HEK293T (cell line): ENCODE data around the gene EPM2AIP1.

Source experiments
- CTCF ChIA-PET: fragments of 350-600 bp; formaldehyde crosslinking; extraction: SDS; loops from one replicate; lab custom pipeline; 2021; ENCODE audit warnings: antibody characterized with exemption, inconsistent platforms; lab: Yijun Ruan, JAX
- POLR2A ChIA-PET: fragments of 350-600 bp; formaldehyde crosslinking; extraction: SDS; loops from one replicate; lab custom pipeline; 2020; ENCODE audit warnings: antibody characterized with exemption, inconsistent platforms; lab: Yijun Ruan, JAX
- DNase-seq: peaks from one replicate; pipeline ENCODE4 v3.0.0; 2012; ENCODE audit warnings: mixed read lengths; ENCODE audit errors: extremely low spot score
- ARNT ChIP-seq: fragments of 450-650 bp; IDR thresholded peaks from 2 replicates; pipeline ENCODE4 v1.6.1; 2017; ENCODE audit warnings: mild to moderate bottlenecking
- BHLHE40 ChIP-seq: fragments of 450-650 bp; IDR thresholded peaks from 2 replicates; pipeline ENCODE4 v1.6.1; 2016; ENCODE audit warnings: mild to moderate bottlenecking, moderate library complexity, borderline replicate concordance
- CTBP1 ChIP-seq: fragments of 450-650 bp; IDR thresholded peaks from 2 replicates; pipeline ENCODE4 v1.6.1; 2016; ENCODE audit warnings: borderline replicate concordance
- ELF4 ChIP-seq: fragments of 450-650 bp; IDR thresholded peaks from 2 replicates; pipeline ENCODE4 v1.6.1; 2017; ENCODE audit warnings: antibody characterized with exemption
- FOXA1 ChIP-seq: fragments of 450-650 bp; IDR thresholded peaks from 2 replicates; pipeline ENCODE4 v1.6.1; 2016; ENCODE audit warnings: mild to moderate bottlenecking
- FOXK2 ChIP-seq: fragments of 450-650 bp; IDR thresholded peaks from 2 replicates; pipeline ENCODE4 v1.6.1; 2016; ENCODE audit warnings: mild to moderate bottlenecking
- FOXM1 ChIP-seq: fragments of 450-650 bp; IDR thresholded peaks from 2 replicates; pipeline ENCODE4 v1.6.1; 2017; ENCODE audit warnings: mild to moderate bottlenecking, borderline replicate concordance
- HDGF ChIP-seq: fragments of 450-650 bp; IDR thresholded peaks from 2 replicates; pipeline ENCODE4 v1.6.1; 2017; ENCODE audit warnings: antibody characterized with exemption, borderline replicate concordance
- L3MBTL2 ChIP-seq: fragments of 450-650 bp; conservative IDR thresholded peaks from 2 replicates; pipeline ENCODE4 v1.6.1; 2016; ENCODE audit warnings: mild to moderate bottlenecking
- LEF1 ChIP-seq: fragments of 450-650 bp; IDR thresholded peaks from 2 replicates; pipeline ENCODE4 v1.6.1; 2017; ENCODE audit warnings: mild to moderate bottlenecking, borderline replicate concordance
- NFRKB ChIP-seq: fragments of 450-650 bp; IDR thresholded peaks from 2 replicates; pipeline ENCODE4 v1.6.1; 2016; ENCODE audit warnings: mild to moderate bottlenecking, moderate library complexity
- SP1 ChIP-seq: fragments of 450-650 bp; IDR thresholded peaks from 2 replicates; pipeline ENCODE4 v1.6.1; 2017
- SUZ12 ChIP-seq: fragments of 450-650 bp; IDR thresholded peaks from 2 replicates; pipeline ENCODE4 v1.6.1; 2016; ENCODE audit warnings: mild to moderate bottlenecking
- TARDBP ChIP-seq: fragments of 450-650 bp; IDR thresholded peaks from 2 replicates; pipeline ENCODE4 v1.6.1; 2016
- ZNF384 ChIP-seq: fragments of 450-650 bp; IDR thresholded peaks from 2 replicates; pipeline ENCODE4 v1.6.1; 2016
- TF ChIP-seq, protein P1 (sequence below): fragments of 450-650 bp; IDR thresholded peaks from 2 replicates; pipeline ENCODE4 v1.6.1; 2016

Gene EPM2AIP1

GRCh38 chr3:36991147-36991546 lies 1.8 kb downstream of the EPM2AIP1 start:
- CTCF ChIA-PET: no interaction called here
- TF ChIP-seq ZNF384 (no peak), NFRKB (no peak), CTBP1 (no peak), TARDBP (no peak), FOXA1 (no peak), BHLHE40 (no peak), L3MBTL2 (no peak), SUZ12 (no peak), FOXM1 (no peak)
- TF ChIP-seq, protein P1, sequence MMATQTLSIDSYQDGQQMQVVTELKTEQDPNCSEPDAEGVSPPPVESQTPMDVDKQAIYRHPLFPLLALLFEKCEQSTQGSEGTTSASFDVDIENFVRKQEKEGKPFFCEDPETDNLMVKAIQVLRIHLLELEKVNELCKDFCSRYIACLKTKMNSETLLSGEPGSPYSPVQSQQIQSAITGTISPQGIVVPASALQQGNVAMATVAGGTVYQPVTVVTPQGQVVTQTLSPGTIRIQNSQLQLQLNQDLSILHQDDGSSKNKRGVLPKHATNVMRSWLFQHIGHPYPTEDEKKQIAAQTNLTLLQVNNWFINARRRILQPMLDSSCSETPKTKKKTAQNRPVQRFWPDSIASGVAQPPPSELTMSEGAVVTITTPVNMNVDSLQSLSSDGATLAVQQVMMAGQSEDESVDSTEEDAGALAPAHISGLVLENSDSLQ: no peak
- DNase-seq: no peak
- POLR2A ChIA-PET: no interaction called here

DNA sequence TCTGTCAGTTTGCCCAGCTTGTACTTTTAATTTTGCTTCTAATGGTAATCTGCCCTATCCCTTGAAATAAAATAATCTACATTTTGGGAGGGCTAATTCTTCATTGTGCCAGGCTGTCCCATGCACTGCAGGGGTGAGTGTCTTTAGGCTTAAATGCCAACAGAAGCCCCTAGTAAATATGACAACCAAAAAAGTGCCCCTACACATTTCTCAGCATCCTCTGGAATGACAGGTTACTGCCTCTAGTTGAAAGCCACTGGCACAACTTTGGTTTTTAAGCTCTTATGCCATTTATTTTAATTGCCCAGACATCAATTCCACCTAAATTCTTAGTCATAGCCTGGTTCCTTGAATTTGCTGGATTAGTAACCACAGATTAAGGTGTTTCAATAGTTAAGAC lies 3.4 kb downstream of the EPM2AIP1 start:
- no peak for DNase-seq
- CTCF ChIA-PET: interaction anchor here (0.7 kb wide), 1 partner anchor 32 kb away, joined by 3 read pairs; no protein-coding TSS in a partner anchor
- TF ChIP-seq ZNF384: no peak
- no peak for TF ChIP-seq L3MBTL2
- no peak for TF ChIP-seq FOXK2
- TF ChIP-seq LEF1: no peak
- TF ChIP-seq FOXA1: no peak
- no peak for TF ChIP-seq ELF4
- no peak for TF ChIP-seq CTBP1
- no peak for TF ChIP-seq FOXM1
- no peak for TF ChIP-seq SUZ12
- TF ChIP-seq ARNT: no peak
- TF ChIP-seq, protein P1: no peak
- TF ChIP-seq SP1: no peak
- no peak for TF ChIP-seq NFRKB
- TF ChIP-seq TARDBP: no peak
- TF ChIP-seq HDGF: no peak
- no peak for TF ChIP-seq BHLHE40
- POLR2A ChIA-PET: no interaction called here

GRCh38 chr3:36989005-36989404 lies 3.9 kb downstream of the EPM2AIP1 start:
- ChIA-PET CTCF (interaction anchor here (0.7 kb wide), 1 partner anchor 31 kb away, joined by 3 read pairs; no protein-coding TSS in a partner anchor), POLR2A (no interaction called here)
- TF ChIP-seq FOXM1: no peak
- TF ChIP-seq, protein P1: no peak
- TF ChIP-seq LEF1: no peak
- no peak for DNase-seq

DNA sequence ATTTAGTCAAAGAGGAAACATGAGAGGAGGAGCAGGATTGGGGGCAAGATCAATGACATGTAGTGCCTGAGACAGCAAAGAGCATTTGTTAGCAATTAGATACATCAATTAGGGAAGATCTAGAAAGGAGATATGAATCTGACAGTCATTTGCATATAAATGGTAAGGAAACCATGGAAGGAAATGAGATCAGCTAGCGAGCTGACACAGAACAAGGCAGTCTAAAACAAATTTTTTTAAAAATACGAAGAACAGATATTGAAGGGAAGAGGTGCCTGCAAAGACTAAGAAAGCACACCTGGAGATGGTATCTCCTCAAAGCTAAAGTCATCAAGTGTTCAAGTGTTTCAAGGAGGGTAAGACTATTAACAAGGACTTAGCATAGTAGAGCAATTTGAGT lies 4.6 kb downstream of the EPM2AIP1 start:
- POLR2A ChIA-PET: no interaction called here
- CTCF ChIA-PET: no interaction called here

DNA sequence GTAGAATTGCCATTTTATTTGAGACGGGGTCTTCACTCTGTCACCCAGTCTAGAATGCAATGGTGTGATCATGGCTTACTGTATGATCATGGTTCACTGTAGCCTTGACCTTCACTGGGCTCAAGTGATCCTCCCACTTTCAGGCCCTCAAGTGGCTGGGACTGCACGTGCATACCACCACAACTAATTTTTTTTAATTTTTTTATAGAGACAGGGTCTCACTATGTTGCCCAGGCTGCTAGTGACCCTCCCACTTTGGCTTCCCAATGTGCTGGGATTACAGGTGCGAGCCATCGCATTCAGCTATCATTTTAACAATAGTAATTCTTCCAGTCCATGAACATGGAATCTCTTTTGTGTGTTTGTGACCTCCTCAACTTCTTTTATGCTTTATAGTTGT lies 11.9 kb downstream of the EPM2AIP1 start:
- POLR2A ChIA-PET: no interaction called here
- no peak for DNase-seq
- CTCF ChIA-PET: interaction anchor here (0.7 kb wide), 1 partner anchor 129 kb away, joined by 4 read pairs; no protein-coding TSS in a partner anchor
- TF ChIP-seq SP1 (no peak), ELF4 (no peak), ZNF384 (no peak), CTBP1 (no peak), SUZ12 (no peak), FOXK2 (no peak), TARDBP (no peak), L3MBTL2 (no peak), HDGF (no peak), LEF1 (no peak), FOXM1 (no peak)
- TF ChIP-seq, protein P1: no peak

More for the DNA sequence above, 4.6 kb downstream of the EPM2AIP1 start:
- no peak for DNase-seq
- TF ChIP-seq, protein P1: no peak
- TF ChIP-seq ELF4: no peak

DNA sequence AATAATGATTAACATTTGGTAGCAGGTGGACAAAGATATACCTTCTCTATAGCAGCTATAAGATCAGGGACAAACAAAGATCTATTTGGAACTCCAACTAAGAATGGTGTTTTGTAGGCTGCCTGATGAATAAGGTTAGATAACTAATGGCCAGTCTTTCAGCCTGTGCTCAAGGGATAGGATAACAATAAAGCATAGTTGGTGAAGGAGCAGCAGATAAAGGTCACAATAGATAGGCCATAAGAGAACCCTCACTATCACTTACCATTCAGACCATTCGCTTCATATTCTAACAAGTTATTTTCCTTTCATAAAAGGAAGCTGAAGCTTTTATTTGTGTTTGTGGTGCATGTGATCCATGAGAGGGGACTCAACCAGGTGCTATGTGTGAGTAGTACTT lies 19.8 kb downstream of the EPM2AIP1 start:
- CTCF ChIA-PET: no interaction called here
- TF ChIP-seq, protein P1: no peak
- no peak for TF ChIP-seq LEF1
- TF ChIP-seq HDGF: no peak
- no peak for TF ChIP-seq L3MBTL2
- TF ChIP-seq FOXA1: no peak
- TF ChIP-seq FOXK2: no peak
- no peak for TF ChIP-seq SP1
- no peak for TF ChIP-seq FOXM1
- TF ChIP-seq ZNF384: no peak
- no peak for TF ChIP-seq TARDBP
- TF ChIP-seq ARNT: no peak
- no peak for DNase-seq
- POLR2A ChIA-PET: no interaction called here
